GM13976 (cell line): ENCODE measurements around the gene SLIT1.

ENCODE experiments used
- DNase-seq: peaks from one replicate; pipeline ENCODE4 v3.0.0; 2012; ENCODE audit warnings: low spot score
- CTCF ChIP-seq: IDR thresholded peaks from 2 replicates; pipeline ENCODE4 v1.5.1; 2012; ENCODE audit warnings: borderline replicate concordance, mild to moderate bottlenecking; ENCODE audit not compliant: insufficient read depth; ENCODE audit errors: extremely low read depth, missing control alignments, control extremely low read depth
- in situ Hi-C: fragments of 300-500 bp; cut with MboI; formaldehyde crosslinking; loops from one replicate; pipeline ENCODE4 v1.12.0; 2022; ENCODE audit warnings: low sequenced_read_pairs, mixed read lengths, inconsistent platforms; ENCODE audit not compliant: unreplicated experiment

SLIT1 gene

GRCh38 chr10:97183314-97183713 lies 2.4 kb downstream of the SLIT1 start:
- in situ Hi-C loops: no loop called here
- no peak for DNase-seq
- TF ChIP-seq CTCF: no peak

- TF ChIP-seq CTCF: no peak
- in situ Hi-C loops: no loop called here
- no peak for DNase-seq
Observed at GRCh38 chr10:97182288-97182990, 3.3 kb downstream of the SLIT1 start.

- in situ Hi-C loops: no loop called here
- no peak for DNase-seq
- TF ChIP-seq CTCF: no peak
Observed at GRCh38 chr10:97180986-97181385, 4.8 kb downstream of the SLIT1 start.

- no peak for DNase-seq
- TF ChIP-seq CTCF: no peak
- in situ Hi-C loops: no loop called here
Observed at GRCh38 chr10:97180363-97180755, 5.4 kb downstream of the SLIT1 start.

GRCh38 chr10:97179731-97180362 lies 5.9 kb downstream of the SLIT1 start:
- no peak for TF ChIP-seq CTCF
- in situ Hi-C loops: no loop called here
- no peak for DNase-seq

GRCh38 chr10:97179311-97179710 lies 6.4 kb downstream of the SLIT1 start:
- no peak for TF ChIP-seq CTCF
- DNase-seq: no peak
- in situ Hi-C loops: no loop called here

- DNase-seq: no peak
- in situ Hi-C loops: no loop called here
Observed at GRCh38 chr10:97178074-97178473, 7.7 kb downstream of the SLIT1 start.

More at GRCh38 chr10:97178074-97178473, 7.7 kb downstream of the SLIT1 start:
- TF ChIP-seq CTCF: no peak
